ENCODE measurements around the gene NOXO1.

Gene NOXO1

DNA sequence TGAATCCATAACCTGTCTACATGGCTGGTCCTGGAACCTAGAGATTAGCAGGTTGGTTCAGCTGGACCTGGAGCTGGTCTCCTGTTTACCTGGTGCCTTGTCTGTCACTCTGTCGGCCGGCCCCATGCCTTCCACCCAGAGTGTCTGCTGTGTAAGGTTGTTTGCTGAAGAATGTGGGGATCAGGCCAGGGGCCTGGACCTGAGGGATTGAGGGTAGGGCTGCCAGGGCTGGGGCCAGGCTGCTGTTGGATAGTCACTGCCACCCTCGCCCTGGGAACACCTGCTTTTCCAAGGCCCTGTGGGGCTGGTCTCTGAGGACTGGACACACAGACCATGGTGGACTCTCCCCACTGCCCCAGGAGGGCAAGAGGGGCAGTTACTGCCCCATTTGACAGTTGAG is 46.9 kb upstream of the NOXO1 start:
- H4K8ac ChIP-seq (ENCODE audit: low read depth, low read length), result no peak overlapping the region
- H3K79me2 ChIP-seq (ENCODE audit: control insufficient read depth, insufficient read depth, low read length, poor library complexity), result no peaks in the 10 kb centered on the region
- H3K4me3 ChIP-seq (ENCODE audit: low read depth, low read length), result no peak overlapping the region
- H3K36me3 ChIP-seq (ENCODE audit: control insufficient read depth in 1 of 2, insufficient read depth in 2 of 2, low read length in 2 of 2), result peaks cover 5 to 8% of the 10 kb centered on the region in 2 experiments
- H2BK120ac ChIP-seq (ENCODE audit: insufficient read depth, low read length, poor library complexity), result no peak overlapping the region
- peak overlapping the region; percentile 10 for H3K18ac ChIP-seq (ENCODE audit: low read length)
- H3K9me3 ChIP-seq (ENCODE audit: insufficient read depth, low read depth, low read length), result peaks cover 3% of the 10 kb centered on the region
- no peak overlapping the region for H4K91ac ChIP-seq (ENCODE audit: low read depth, low read length)
- peak overlapping the region; percentile 9 for H3K4me2 ChIP-seq (ENCODE audit: low read length)
- no peak overlapping the region for H2AFZ ChIP-seq (ENCODE audit: insufficient read depth, low read length, poor library complexity)
- peak overlapping the region; percentile 34 for H3K14ac ChIP-seq (ENCODE audit: low read length)
- H3K27ac ChIP-seq (ENCODE audit: low read depth, low read length), result no peak overlapping the region
- peak overlapping the region; percentile 16 for H2BK12ac ChIP-seq (ENCODE audit: low read length)
- H2BK5ac ChIP-seq (ENCODE audit: low read depth, low read length, poor library complexity), result no peak overlapping the region
- no CpG with 5 or more reads among the region's 3 CpGs for WGBS (ENCODE audit: extremely low coverage, insufficient coverage, insufficient read length)
- H3K79me1 ChIP-seq (ENCODE audit: low read length), result peaks cover 16% of the 10 kb centered on the region
- no peak overlapping the region for H4K12ac ChIP-seq (ENCODE audit: low read depth, low read length)
- no peaks in the 10 kb centered on the region for H3K27me3 ChIP-seq (ENCODE audit: insufficient read depth, low read length)
- H3K4me1 ChIP-seq (ENCODE audit: control insufficient read depth in 1 of 2, insufficient read depth in 2 of 2, low read length in 2 of 2), result peaks cover 23 to 26% of the 10 kb centered on the region in 2 experiments
- H3K23ac ChIP-seq (ENCODE audit: low read length), result no peak overlapping the region
- peak overlapping the region; percentile 16 for H2AK5ac ChIP-seq (ENCODE audit: low read length)
- H3K4ac ChIP-seq (ENCODE audit: low read depth, low read length), result no peak overlapping the region
- DNase-seq, result no peak
- H3K9ac ChIP-seq (ENCODE audit: low read length), result no peak overlapping the region

DNA sequence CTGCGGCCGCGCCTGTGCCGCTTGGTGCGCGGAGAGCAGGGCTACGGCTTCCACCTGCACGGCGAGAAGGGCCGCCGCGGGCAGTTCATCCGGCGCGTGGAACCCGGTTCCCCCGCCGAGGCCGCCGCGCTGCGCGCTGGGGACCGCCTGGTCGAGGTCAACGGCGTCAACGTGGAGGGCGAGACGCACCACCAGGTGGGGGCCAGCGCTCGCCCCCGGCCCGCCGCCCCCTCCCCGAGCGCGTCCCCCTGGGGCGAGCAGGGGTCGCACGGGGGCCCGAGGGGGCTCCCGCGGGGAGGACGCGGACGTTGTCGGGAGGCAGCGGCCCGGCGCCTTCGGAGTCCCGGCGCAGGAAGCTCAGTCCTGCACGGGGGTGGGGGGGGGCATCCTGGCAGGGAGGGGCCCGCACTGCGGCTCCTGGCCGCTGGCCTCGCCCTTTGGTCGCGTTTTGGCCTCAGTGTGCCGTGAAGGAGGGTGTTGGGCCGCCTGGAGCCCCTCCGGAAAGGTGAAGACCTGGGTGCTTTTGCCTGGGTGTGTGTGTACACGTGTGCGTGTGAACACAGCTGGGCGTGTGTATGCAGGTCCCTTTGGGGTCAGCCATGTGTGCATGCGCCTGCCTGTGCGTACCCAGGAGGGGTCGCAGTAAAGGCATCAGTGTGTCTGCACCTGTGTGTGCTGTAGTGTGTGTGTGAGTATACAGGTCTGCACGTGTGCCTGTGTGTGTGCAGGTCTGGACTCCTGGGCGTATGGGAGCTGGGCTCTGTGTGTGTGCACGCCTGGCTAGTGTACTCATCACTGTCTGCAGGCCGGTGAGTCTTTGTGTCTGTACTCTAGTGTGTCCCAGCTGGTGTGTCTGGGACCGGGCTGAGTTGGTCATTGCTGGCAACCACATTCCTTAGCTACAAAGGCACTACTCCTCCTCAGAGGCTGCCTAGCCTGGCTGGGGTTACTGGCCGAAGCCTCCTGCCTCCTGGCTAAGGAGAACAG is 46.0 kb upstream of the NOXO1 start:
- H3K4ac ChIP-seq (ENCODE audit: low read depth, low read length), result no peak overlapping the region
- peak overlapping the region; percentile 34 for H4K91ac ChIP-seq (ENCODE audit: low read depth, low read length)
- H3K79me2 ChIP-seq (ENCODE audit: control insufficient read depth, insufficient read depth, low read length, poor library complexity), result peaks cover 3% of the 10 kb centered on the region
- H3K23ac ChIP-seq (ENCODE audit: low read length), result peak overlapping the region; percentile 3
- H3K4me2 ChIP-seq (ENCODE audit: low read length), result peak overlapping the region; percentile 77
- peak overlapping the region; percentile 36 for H3K18ac ChIP-seq (ENCODE audit: low read length)
- H3K79me1 ChIP-seq (ENCODE audit: low read length), result peaks cover 18% of the 10 kb centered on the region
- DNase-seq, result no peak
- WGBS (ENCODE audit: extremely low coverage, insufficient coverage, insufficient read length), result no CpG with 5 or more reads among the region's 76 CpGs
- H3K27ac ChIP-seq (ENCODE audit: low read depth, low read length), result no peak overlapping the region
- H4K12ac ChIP-seq (ENCODE audit: low read depth, low read length), result no peak overlapping the region
- peaks cover 5 to 8% of the 10 kb centered on the region in 2 experiments for H3K36me3 ChIP-seq (ENCODE audit: control insufficient read depth in 1 of 2, insufficient read depth in 2 of 2, low read length in 2 of 2)
- peaks cover 3% of the 10 kb centered on the region for H3K9me3 ChIP-seq (ENCODE audit: insufficient read depth, low read depth, low read length)
- peak overlapping the region; percentile 34 for H3K14ac ChIP-seq (ENCODE audit: low read length)
- H3K27me3 ChIP-seq (ENCODE audit: insufficient read depth, low read length), result no peaks in the 10 kb centered on the region
- no peak overlapping the region for H2AK5ac ChIP-seq (ENCODE audit: low read length)
- peaks cover 17 to 24% of the 10 kb centered on the region in 2 experiments for H3K4me1 ChIP-seq (ENCODE audit: control insufficient read depth in 1 of 2, insufficient read depth in 2 of 2, low read length in 2 of 2)
- no peak overlapping the region for H4K8ac ChIP-seq (ENCODE audit: low read depth, low read length)
- no peak overlapping the region for H3K9ac ChIP-seq (ENCODE audit: low read length)
- H2BK120ac ChIP-seq (ENCODE audit: insufficient read depth, low read length, poor library complexity), result no peak overlapping the region
- H2BK12ac ChIP-seq (ENCODE audit: low read length), result peak overlapping the region; percentile 16
- no peak overlapping the region for H2AFZ ChIP-seq (ENCODE audit: insufficient read depth, low read length, poor library complexity)
- peak overlapping the region; percentile 57 for H3K4me3 ChIP-seq (ENCODE audit: low read depth, low read length)
- H2BK5ac ChIP-seq (ENCODE audit: low read depth, low read length, poor library complexity), result no peak overlapping the region

DNA sequence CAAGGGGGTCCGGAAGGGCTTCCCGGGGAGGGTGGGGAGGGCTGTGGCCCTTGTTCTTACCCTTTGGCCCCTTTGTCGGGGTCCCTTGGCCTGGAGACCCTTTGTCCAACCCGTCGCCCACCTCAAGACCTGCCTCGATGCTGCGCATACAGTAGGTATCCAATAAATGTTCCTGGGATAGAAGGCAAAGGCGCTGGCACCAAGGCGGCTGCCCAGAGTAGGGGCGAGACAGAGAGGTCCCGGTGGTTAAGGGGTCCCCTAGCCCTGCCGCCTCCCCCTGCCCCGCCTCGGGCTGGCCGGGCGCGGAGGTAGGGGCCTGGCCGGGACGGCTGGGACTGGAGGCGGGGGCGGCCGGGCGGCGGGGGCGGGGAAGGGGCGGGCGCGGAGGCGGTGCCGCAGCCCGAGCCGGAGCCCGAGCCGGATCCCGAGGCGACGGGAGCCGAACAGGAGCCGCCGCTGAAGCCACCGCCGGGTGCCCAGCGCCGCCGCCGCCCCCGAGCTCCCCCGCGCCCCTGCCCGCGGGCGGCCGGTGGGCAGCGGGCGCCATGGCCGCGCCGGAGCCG is 45.3 kb upstream of the NOXO1 start, which contains the start of gene NHERF2:
TSS of gene NHERF2 (plus strand) at position 442 of the 563 bp plus-strand sequence. CDS start at position 546, 104 bp downstream.
- Histone ChIP-seq H3K4me3 (ENCODE audit: low read depth, low read length) (peak within 1 kb of the TSS; percentile 57), H3K27ac (ENCODE audit: low read depth, low read length) (no peak within 1 kb of the TSS), H2BK5ac (ENCODE audit: low read depth, low read length, poor library complexity) (no peak within 1 kb of the TSS), H4K91ac (ENCODE audit: low read depth, low read length) (peak within 1 kb of the TSS; percentile 53), H3K9ac (ENCODE audit: low read length) (no peak within 1 kb of the TSS), H3K23ac (ENCODE audit: low read length) (peak within 1 kb of the TSS; percentile 3), H4K12ac (ENCODE audit: low read depth, low read length) (peak within 1 kb of the TSS; percentile 34), H2AK5ac (ENCODE audit: low read length) (peak within 1 kb of the TSS; percentile 66), H3K18ac (ENCODE audit: low read length) (peak within 1 kb of the TSS; percentile 36), H3K27me3 (ENCODE audit: insufficient read depth, low read length) (no peaks in the 10 kb centered on the region), H2AFZ (ENCODE audit: insufficient read depth, low read length, poor library complexity) (peak within 1 kb of the TSS; percentile 40), H3K79me2 (ENCODE audit: control insufficient read depth, insufficient read depth, low read length, poor library complexity) (peaks cover 3% of the 10 kb centered on the region), H3K9me3 (ENCODE audit: insufficient read depth, low read depth, low read length) (peaks cover 3% of the 10 kb centered on the region), H3K4ac (ENCODE audit: low read depth, low read length) (no peak within 1 kb of the TSS), H3K79me1 (ENCODE audit: low read length) (peaks cover 18% of the 10 kb centered on the region), H3K4me2 (ENCODE audit: low read length) (peak within 1 kb of the TSS; percentile 77), H2BK12ac (ENCODE audit: low read length) (peak within 1 kb of the TSS; percentile 61), H3K36me3 (ENCODE audit: control insufficient read depth in 1 of 2, insufficient read depth in 2 of 2, low read length in 2 of 2) (peaks cover 5 to 8% of the 10 kb centered on the region in 2 experiments), H3K14ac (ENCODE audit: low read length) (peak within 1 kb of the TSS; percentile 35), H4K8ac (ENCODE audit: low read depth, low read length) (peak within 1 kb of the TSS; percentile 74), H3K4me1 (ENCODE audit: control insufficient read depth in 1 of 2, insufficient read depth in 2 of 2, low read length in 2 of 2) (peaks cover 17 to 24% of the 10 kb centered on the region in 2 experiments), H2BK120ac (ENCODE audit: insufficient read depth, low read length, poor library complexity) (peak within 1 kb of the TSS; percentile 34)
- no CpG with 5 or more reads among the region's 59 CpGs for WGBS (ENCODE audit: extremely low coverage, insufficient coverage, insufficient read length)
- DNase-seq, result peak in 1 of 2 donors; percentile 46

DNA sequence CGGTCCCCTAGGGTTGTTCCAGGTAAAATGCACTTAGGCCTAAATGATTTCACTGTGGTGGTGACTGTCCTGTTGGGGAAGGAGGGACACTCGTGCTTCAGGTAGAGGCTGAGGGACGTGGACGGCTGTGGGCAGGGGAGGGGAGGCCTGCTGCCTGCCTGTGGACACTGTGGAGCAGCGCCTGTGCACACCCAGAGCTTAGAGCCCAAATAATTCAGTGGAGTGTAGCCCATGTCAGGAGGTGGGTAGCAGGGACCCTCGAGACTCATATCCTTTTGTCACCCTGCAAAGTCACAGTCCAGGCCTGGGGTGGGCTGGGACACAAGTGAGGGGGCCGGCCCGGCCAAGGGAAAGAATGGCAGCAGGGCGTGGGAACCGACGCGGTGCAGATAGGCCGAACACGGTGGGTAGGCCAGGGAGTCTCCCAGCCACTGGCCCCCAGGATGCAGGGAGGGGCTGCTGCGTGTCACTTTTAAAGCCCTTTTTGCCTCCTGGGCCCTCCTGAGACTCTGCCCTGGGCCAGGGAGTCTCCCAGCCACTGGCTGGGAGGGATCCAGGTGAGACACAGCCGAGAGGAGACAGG is 44.7 kb upstream of the NOXO1 start:
- H3K9ac ChIP-seq (ENCODE audit: low read length), result no peak overlapping the region
- no peak overlapping the region for H3K4me3 ChIP-seq (ENCODE audit: low read depth, low read length)
- H2AFZ ChIP-seq (ENCODE audit: insufficient read depth, low read length, poor library complexity), result no peak overlapping the region
- no CpG with 5 or more reads among the region's 16 CpGs for WGBS (ENCODE audit: extremely low coverage, insufficient coverage, insufficient read length)
- H2AK5ac ChIP-seq (ENCODE audit: low read length), result peak overlapping the region; percentile 36
- H2BK12ac ChIP-seq (ENCODE audit: low read length), result peak overlapping the region; percentile 61
- peaks cover 3% of the 10 kb centered on the region for H3K79me2 ChIP-seq (ENCODE audit: control insufficient read depth, insufficient read depth, low read length, poor library complexity)
- no peaks in the 10 kb centered on the region for H3K27me3 ChIP-seq (ENCODE audit: insufficient read depth, low read length)
- peak overlapping the region; percentile 2 for H4K8ac ChIP-seq (ENCODE audit: low read depth, low read length)
- H2BK120ac ChIP-seq (ENCODE audit: insufficient read depth, low read length, poor library complexity), result peak overlapping the region; percentile 17
- DNase-seq, result no peak
- H2BK5ac ChIP-seq (ENCODE audit: low read depth, low read length, poor library complexity), result no peak overlapping the region
- H4K12ac ChIP-seq (ENCODE audit: low read depth, low read length), result no peak overlapping the region
- H3K4ac ChIP-seq (ENCODE audit: low read depth, low read length), result no peak overlapping the region
- H3K23ac ChIP-seq (ENCODE audit: low read length), result no peak overlapping the region
- no peak overlapping the region for H3K14ac ChIP-seq (ENCODE audit: low read length)
- no peak overlapping the region for H3K27ac ChIP-seq (ENCODE audit: low read depth, low read length)
- no peak overlapping the region for H3K18ac ChIP-seq (ENCODE audit: low read length)
- no peak overlapping the region for H3K4me2 ChIP-seq (ENCODE audit: low read length)
- peaks cover 17 to 24% of the 10 kb centered on the region in 2 experiments for H3K4me1 ChIP-seq (ENCODE audit: control insufficient read depth in 1 of 2, insufficient read depth in 2 of 2, low read length in 2 of 2)
- H3K9me3 ChIP-seq (ENCODE audit: insufficient read depth, low read depth, low read length), result peaks cover 3% of the 10 kb centered on the region
- H3K36me3 ChIP-seq (ENCODE audit: control insufficient read depth in 1 of 2, insufficient read depth in 2 of 2, low read length in 2 of 2), result peaks cover 5 to 8% of the 10 kb centered on the region in 2 experiments
- H4K91ac ChIP-seq (ENCODE audit: low read depth, low read length), result peak overlapping the region; percentile 53
- peaks cover 18% of the 10 kb centered on the region for H3K79me1 ChIP-seq (ENCODE audit: low read length)

All from trophoblast cell (in vitro differentiated cells and primary cell).